ENCODE measurements around the gene MRAP2.
"Not testable (repeated sequence)": the region's sequence is repeated elsewhere in the genome, so short reads cannot be mapped to it uniquely, and the experiment has no call there.

Gene MRAP2

GRCh38 chr6:84077645-84078044 is 44.1 kb downstream of the MRAP2 start:
- DNase-seq (ENCODE audit: low spot score) = no peak

- DNase-seq (ENCODE audit: low spot score) = no peak
Measured at GRCh38 chr6:84078335-84078734, 44.8 kb downstream of the MRAP2 start.

GRCh38 chr6:84081222-84081621 is 47.6 kb downstream of the MRAP2 start:
- no peak for DNase-seq (ENCODE audit: low spot score)

- DNase-seq (ENCODE audit: low spot score) = no peak
Measured at GRCh38 chr6:84082689-84083265, 49.2 kb downstream of the MRAP2 start.

GRCh38 chr6:84084705-84085104 is 51.1 kb downstream of the MRAP2 start:
- not testable (repeated sequence) for DNase-seq (ENCODE audit: low spot score)

GRCh38 chr6:84086056-84086455 is 52.5 kb downstream of the MRAP2 start:
- DNase-seq (ENCODE audit: low spot score) = no peak

- no peak for DNase-seq (ENCODE audit: low spot score)
Measured at GRCh38 chr6:84086545-84087429, 53.2 kb downstream of the MRAP2 start.

- DNase-seq (ENCODE audit: low spot score) = no peak
Measured at GRCh38 chr6:84089081-84089480, 55.5 kb downstream of the MRAP2 start.

- DNase-seq (ENCODE audit: low spot score) = no peak
Measured at GRCh38 chr6:84089552-84089951, 56.0 kb downstream of the MRAP2 start.

GRCh38 chr6:84093441-84094435 is 60.2 kb downstream of the MRAP2 start:
- DNase-seq (ENCODE audit: low spot score) = no peak

- DNase-seq (ENCODE audit: low spot score) = no peak
Measured at GRCh38 chr6:84095156-84095555, 61.6 kb downstream of the MRAP2 start.

GRCh38 chr6:84103029-84103428 is 69.5 kb downstream of the MRAP2 start:
- DNase-seq (ENCODE audit: low spot score) = peak; percentile 2

- DNase-seq (ENCODE audit: low spot score) = not testable (repeated sequence)
Measured at GRCh38 chr6:84105215-84105924, 71.8 kb downstream of the MRAP2 start.

- DNase-seq (ENCODE audit: low spot score) = no peak
Measured at GRCh38 chr6:84107495-84107894, 73.9 kb downstream of the MRAP2 start.

GRCh38 chr6:84111351-84111750 is 77.8 kb downstream of the MRAP2 start:
- DNase-seq (ENCODE audit: low spot score) = not testable (repeated sequence)

GRCh38 chr6:84114933-84115594 is 81.5 kb downstream of the MRAP2 start:
- not testable (repeated sequence) for DNase-seq (ENCODE audit: low spot score)

- DNase-seq (ENCODE audit: low spot score) = no peak
Measured at GRCh38 chr6:84118191-84118590, 84.6 kb downstream of the MRAP2 start.

GRCh38 chr6:84119277-84119676 is 85.7 kb downstream of the MRAP2 start:
- no peak for DNase-seq (ENCODE audit: low spot score)

GRCh38 chr6:84123186-84123585 is 89.6 kb downstream of the MRAP2 start:
- DNase-seq (ENCODE audit: low spot score) = no peak

GRCh38 chr6:84129588-84129987 is 96.0 kb downstream of the MRAP2 start:
- DNase-seq (ENCODE audit: low spot score) = not testable (repeated sequence)

GRCh38 chr6:84133385-84133784 is 99.8 kb downstream of the MRAP2 start:
- not testable (repeated sequence) for DNase-seq (ENCODE audit: low spot score)
